ENCODE results near the gene SYT8. TPM values are rescaled to one million over a fixed set of nuclear protein-coding genes. Genes with fewer than 3 reads are reported as not detected.

The SYT8 gene
- total RNA-seq, 4 donors from 2014 or later, result not detected

DNA sequence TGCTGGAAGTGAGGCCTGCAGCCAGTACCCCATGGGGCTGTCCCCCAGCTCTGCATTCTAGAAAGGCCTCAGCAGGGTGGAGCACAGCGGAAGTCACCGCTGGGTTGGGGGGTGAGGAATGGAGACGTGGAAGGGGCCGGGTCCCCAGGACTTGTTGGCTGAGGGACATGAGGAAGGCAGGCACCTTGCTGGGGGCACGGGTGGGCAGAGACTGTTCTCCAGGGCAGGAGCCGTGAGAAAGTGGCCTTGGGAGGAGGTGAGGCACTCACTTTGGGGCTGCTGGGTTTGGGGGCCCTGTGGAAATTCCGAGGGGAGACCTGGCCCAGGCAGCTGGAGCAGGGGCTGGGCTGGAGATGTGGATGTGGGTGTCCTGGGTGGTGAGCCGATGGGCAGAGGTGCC, 9.0 kb downstream of the SYT8 start:
- DNase-seq (ENCODE audit: low spot score), result no peak
- ATAC-seq (ENCODE audit: low FRiP score), result no peak
- TF ChIP-seq, protein P1, sequence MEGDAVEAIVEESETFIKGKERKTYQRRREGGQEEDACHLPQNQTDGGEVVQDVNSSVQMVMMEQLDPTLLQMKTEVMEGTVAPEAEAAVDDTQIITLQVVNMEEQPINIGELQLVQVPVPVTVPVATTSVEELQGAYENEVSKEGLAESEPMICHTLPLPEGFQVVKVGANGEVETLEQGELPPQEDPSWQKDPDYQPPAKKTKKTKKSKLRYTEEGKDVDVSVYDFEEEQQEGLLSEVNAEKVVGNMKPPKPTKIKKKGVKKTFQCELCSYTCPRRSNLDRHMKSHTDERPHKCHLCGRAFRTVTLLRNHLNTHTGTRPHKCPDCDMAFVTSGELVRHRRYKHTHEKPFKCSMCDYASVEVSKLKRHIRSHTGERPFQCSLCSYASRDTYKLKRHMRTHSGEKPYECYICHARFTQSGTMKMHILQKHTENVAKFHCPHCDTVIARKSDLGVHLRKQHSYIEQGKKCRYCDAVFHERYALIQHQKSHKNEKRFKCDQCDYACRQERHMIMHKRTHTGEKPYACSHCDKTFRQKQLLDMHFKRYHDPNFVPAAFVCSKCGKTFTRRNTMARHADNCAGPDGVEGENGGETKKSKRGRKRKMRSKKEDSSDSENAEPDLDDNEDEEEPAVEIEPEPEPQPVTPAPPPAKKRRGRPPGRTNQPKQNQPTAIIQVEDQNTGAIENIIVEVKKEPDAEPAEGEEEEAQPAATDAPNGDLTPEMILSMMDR (IDR thresholded peaks at IDR 0.05), result no peak

DNA sequence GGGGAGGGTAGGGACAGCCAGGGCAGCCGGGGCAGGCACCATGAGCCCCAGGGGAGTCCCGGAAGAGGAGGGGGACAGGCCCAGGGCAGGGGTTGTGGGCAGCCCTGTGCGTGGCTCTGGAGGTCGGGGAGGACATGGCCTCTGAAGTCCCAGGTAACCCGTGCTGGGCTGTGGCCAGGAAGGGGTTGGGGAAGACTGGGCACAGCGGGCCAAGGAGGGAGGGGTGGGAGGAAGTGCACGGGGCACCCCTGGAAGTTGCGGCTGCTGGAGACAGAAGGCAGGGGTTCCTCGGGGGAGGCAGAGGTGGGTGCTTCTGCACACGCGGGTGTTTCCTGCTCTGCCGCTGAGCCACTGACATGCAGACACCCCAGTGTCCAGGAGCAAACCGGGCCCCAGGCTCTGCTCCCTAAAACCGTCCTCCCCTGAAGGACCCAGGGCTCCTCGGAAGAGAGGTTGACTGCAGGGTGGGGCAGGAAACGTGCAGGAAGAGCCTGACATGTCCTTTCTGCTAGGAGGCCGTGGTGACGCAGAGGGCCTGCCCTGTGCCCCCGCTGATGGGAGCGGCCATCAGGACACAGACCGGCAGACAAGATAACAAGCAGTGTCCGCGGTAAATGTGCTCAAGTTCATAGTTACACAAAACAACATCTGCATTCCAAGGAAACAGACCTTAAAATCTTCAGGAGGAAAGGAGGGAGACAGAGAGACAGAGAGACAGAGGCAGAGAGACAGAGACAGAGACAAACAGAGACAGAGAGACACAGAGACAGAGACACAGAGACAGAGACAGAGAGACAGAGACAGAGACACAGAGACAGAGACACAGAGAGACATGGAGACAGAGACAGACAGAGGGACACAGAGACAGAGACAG, 9.7 kb downstream of the SYT8 start:
- no peak for DNase-seq (ENCODE audit: low spot score)
- no peak for ATAC-seq (ENCODE audit: low FRiP score)
- TF ChIP-seq, protein P1 (IDR thresholded peaks at IDR 0.05), result no peak

DNA sequence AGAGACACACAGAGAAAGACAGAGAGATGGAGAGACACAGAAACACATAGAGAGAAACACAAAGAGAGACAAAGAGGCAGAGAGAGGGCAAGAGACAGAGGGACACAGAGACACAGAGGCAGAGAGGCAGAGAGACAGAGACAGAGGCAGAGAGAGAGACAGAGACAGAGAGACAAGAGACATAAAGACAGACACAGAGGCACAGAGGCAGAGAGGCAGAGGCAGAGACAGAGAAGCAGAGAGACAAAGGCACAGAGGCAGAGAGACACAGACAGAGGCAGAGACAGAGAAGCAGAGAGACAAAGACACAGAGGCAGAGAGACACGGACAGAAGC, 10.3 kb downstream of the SYT8 start:
- no peak for DNase-seq (ENCODE audit: low spot score)
- TF ChIP-seq, protein P1 (IDR thresholded peaks at IDR 0.05), result no peak
- no peak for ATAC-seq (ENCODE audit: low FRiP score)

DNA sequence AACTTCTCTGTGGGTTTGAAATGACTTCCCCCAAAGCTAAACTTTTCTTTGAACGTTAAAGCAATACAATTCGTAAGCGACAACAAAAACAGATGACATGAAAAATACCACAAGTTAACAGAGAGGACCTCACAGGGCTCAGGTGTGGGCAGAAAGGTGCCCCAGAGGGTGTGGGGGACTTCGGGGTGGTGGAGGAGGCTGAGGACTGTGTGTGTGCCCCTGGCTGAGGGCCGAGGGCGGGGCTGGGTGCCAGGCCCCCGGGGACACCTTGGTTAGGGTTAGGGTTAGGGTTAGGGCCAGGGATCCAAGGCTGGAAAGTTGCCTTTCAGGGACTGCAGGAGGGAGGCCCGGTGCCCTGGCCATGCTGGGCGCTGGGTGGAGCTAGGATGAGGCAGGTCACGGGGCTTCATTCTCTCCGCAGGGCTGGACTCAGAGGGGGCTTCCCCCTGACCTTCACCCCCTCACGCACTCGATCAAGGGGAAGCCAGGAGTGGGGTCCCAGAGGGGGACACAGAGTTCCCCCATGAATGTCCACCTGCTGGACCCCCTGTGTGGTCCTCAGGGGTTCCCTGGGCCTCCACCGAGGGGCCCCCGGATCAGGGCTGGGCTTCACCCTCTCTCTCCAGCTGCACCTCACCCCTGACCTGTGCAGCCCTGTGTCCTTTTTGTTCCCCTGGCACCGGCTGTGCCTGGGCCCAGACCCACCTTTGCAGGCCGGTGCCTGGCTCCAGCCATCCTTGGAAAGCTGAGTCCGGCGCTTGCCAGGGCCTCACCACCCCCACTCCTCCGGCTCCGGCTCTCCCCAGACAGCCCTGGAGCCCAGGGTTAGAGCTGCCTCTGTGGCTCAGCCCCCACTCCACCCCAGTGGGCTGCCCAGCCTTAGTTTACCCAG, 11.0 kb downstream of the SYT8 start:
- no peak for ATAC-seq (ENCODE audit: low FRiP score)
- DNase-seq (ENCODE audit: low spot score), result no peak
- TF ChIP-seq, protein P1 (IDR thresholded peaks at IDR 0.05), result no peak

DNA sequence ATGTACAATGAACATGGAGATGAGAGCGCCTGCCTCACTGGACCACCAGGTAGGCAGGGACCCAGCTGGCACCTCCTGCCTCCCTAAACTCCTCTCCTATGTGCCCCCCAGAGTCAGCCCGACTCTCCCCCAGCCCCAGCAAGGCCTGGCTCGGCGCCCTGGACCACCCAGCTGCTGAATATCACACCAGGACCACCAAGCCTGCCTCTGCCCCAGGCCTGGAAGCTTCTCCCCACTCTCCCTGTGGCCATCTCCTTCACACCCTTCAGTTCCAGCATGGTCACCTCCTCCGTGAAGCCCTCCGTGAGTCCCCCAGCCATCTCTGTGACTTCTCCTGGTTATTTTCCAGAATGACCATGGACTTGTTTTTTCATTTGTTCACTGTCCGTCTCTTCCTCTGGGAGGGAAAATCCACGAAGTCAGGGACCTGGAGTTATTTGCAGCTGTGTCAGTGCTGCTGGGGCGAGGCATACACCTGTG, 11.7 kb downstream of the SYT8 start:
- ATAC-seq (ENCODE audit: low FRiP score) (no peak), DNase-seq (ENCODE audit: low spot score) (no peak)
- TF ChIP-seq, protein P1 (IDR thresholded peaks at IDR 0.05), result no peak

DNA sequence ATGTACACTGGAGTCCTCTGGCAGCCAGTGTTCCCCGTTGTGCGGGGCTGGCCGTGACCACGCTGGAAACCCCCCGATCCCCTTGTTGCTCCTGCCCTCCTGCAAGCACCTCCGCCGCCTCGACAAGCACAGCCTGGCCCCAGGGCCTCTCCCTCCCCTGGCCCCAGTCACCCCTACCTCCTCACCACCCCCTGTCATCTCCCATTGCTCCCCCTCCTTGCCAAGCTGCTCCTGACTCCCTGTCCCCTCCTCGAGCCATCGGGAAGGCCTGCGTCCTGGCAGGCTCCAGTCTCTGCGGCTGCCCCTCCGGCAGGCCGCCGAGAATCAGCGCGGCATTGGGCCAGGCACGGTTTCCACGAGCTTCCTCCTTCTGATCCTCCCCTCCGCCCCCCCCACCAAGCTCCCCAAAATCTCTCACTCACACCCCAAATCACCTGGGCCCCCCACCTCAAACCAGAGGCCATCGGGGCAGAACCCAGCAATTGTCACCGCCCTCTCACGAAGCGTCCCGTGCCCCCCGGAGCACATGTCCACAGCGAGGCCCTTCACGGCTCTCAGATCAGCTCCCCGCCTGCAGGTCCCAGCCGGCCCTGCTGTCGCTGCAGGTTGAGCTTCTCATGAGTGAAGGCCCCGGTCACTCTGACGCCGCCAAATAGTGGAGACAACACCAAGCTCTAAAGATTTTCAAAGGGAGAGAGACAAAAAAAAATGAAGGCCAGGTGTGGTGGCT, 12.4 kb downstream of the SYT8 start:
- TF ChIP-seq, protein P1 (IDR thresholded peaks at IDR 0.05), result no peak
- ATAC-seq (ENCODE audit: low FRiP score) (no peak), DNase-seq (ENCODE audit: low spot score) (no peak)

All from omental fat pad (tissue), 4 donors.